Activated T-helper 1 cell treated with anti-CD3 and anti-CD28 coated beads, Interleukin-12 subunit alpha, Interleukin-12 subunit beta, Interleukin-2, Interleukin-4 antibody, amounts not matched to agents 30 ng/mL and 10 ng/mL and 1 ng/mL, durations not matched to agents 14 hours and 24 hours and 36 hours (primary cell): Measurements from ENCODE around the gene KRTAP5-11. TPM values are rescaled to one million over a fixed set of nuclear protein-coding genes. Genes with fewer than 3 reads are reported as not detected.

Source experiments
- total RNA-seq: library from RNA; stranded (reverse); gene quantifications from 2 replicates; pipeline ENCODE4 v1.2.3, GENCODE V29; 2022

The KRTAP5-11 gene
- total RNA-seq, 1 donor from 2014 or later, result not detected

Other genes starting within 250 kb of the KRTAP5-11 start
- gene DHCR7, start 134.5 kb downstream of the KRTAP5-11 start, total RNA-seq, result 100 and 106 TPM in 2 replicates
- gene NADSYN1, start 129.7 kb downstream of the KRTAP5-11 start, total RNA-seq, result 91.6 and 96.3 TPM in 2 replicates
- gene KRTAP5-7, start 55.6 kb downstream of the KRTAP5-11 start, total RNA-seq, result 0.23 TPM in 1 of 2 replicates, not detected in the other
- 0.17 TPM in 1 of 2 replicates, not detected in the other for gene KRTAP5-8, start 44.9 kb downstream of the KRTAP5-11 start, total RNA-seq
- not detected in 2 replicates for gene KRTAP5-9, start 34.5 kb downstream of the KRTAP5-11 start, total RNA-seq
- gene KRTAP5-10, start 17.3 kb downstream of the KRTAP5-11 start, total RNA-seq, result not detected in 2 replicates